Activated naive CD8-positive, alpha-beta T cell treated with anti-CD3 and anti-CD28 coated beads for 36 hours (primary cell): ENCODE results near the gene SEMA4A. TPM values are rescaled to one million over a fixed set of nuclear protein-coding genes. Genes with fewer than 3 reads are reported as not detected.
A peak's percentile ranks its signal among the peaks of the same experiment; 100 is the strongest.
"Not testable (repeated sequence)": the region's sequence is repeated elsewhere in the genome, so short reads cannot be mapped to it uniquely, and the experiment has no call there.

Source experiments
- DNase-seq: peaks from one replicate; pipeline ENCODE4 v3.0.0; 2021
- H3K27ac Mint-ChIP-seq: one replicate; pipeline ENCODE4 v1.8.0; 2022; ENCODE audit warnings: mild to moderate bottlenecking, moderate library complexity, mixed read lengths
- H3K27me3 Mint-ChIP-seq: one replicate; pipeline ENCODE4 v1.8.0; 2022; ENCODE audit warnings: mild to moderate bottlenecking, mixed read lengths
- H3K36me3 Mint-ChIP-seq: one replicate; pipeline ENCODE4 v1.8.0; 2021; ENCODE audit warnings: mild to moderate bottlenecking, mixed read lengths
- H3K4me1 Mint-ChIP-seq: one replicate; pipeline ENCODE4 v1.8.0; 2021; ENCODE audit warnings: mixed read lengths
- H3K4me3 Mint-ChIP-seq: one replicate; pipeline ENCODE4 v1.8.0; 2022; ENCODE audit warnings: mild to moderate bottlenecking, moderate library complexity, mixed read lengths
- H3K9me3 Mint-ChIP-seq: one replicate; pipeline ENCODE4 v1.8.0; 2022; ENCODE audit warnings: mixed read lengths
- total RNA-seq, 2 experiments: library from RNA; stranded (reverse); gene quantifications; one replicate each; pipeline ENCODE4 v1.2.3, GENCODE V29; 2021

Gene SEMA4A
- total RNA-seq, 2 experiments from 2014 or later = 13.2 to 16.1 TPM

DNA sequence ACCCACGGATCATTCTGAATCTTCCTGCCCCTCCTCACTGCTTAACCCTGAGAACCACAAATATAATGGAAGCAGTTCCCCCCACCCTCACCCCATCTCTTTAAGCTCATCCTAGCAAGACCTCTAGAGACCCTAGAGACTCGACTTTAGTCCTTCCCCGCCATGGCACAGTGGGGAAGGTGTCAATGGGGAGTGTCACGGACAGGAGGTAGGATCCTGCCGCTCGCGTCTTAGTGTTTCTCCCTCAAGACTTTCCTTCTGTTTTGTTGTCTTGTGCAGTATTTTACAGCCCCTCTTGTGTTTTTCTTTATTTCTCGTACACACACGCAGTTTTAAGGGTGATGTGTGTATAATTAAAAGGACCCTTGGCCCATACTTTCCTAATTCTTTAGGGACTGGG lies 58.7 kb downstream of the SEMA4A start:
- H3K4me1 Mint-ChIP-seq = peaks cover 30% of the 10 kb centered on the region
- DNase-seq = no peak
- no peaks in the 10 kb centered on the region for H3K9me3 Mint-ChIP-seq
- H3K4me3 Mint-ChIP-seq = peak overlapping the region; percentile 85
- peak overlapping the region; percentile 98 for H3K27ac Mint-ChIP-seq
- H3K27me3 Mint-ChIP-seq = no peaks in the 10 kb centered on the region
- H3K36me3 Mint-ChIP-seq = peaks cover 51% of the 10 kb centered on the region

DNA sequence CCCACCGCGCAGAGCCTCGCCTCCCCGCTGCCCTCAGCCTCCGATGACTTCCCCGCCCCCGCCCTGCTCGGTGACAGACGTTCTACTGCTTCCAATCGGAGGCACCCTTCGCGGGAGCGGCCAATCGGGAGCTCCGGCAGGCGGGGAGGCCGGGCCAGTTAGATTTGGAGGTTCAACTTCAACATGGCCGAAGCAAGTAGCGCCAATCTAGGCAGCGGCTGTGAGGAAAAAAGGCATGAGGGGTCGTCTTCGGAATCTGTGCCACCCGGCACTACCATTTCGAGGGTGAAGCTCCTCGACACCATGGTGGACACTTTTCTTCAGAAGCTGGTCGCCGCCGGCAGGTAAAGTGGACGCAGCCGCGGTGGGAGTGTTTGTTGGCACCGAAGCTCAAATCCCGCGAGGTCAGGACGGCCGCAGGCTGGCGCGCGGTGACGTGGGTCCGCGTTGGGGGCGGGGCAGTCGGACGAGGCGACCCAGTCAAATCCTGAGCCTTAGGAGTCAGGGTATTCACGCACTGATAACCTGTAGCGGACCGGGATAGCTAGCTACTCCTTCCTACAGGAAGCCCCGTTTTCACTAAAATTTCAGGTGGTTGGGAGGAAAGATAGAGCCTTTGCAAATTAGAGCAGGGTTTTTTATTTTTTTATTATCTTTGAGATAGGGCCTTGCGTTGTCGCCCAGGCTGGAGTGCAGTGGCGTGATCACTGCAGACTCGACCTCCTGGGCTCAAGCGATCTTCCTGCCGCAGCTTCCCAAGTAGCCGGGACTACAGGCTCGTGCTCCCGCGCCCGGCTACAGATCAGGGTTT lies 59.7 kb downstream of the SEMA4A start, which contains the start of gene PMF1:
Gene PMF1, plus strand, starts transcription at position 175 of the 811 bp plus-strand sequence. Its CDS starts 9 bp downstream, at position 184.
- peaks cover 51% of the 10 kb centered on the region for H3K36me3 Mint-ChIP-seq
- peak within 1 kb of the TSS; percentile 85 for H3K4me3 Mint-ChIP-seq
- H3K9me3 Mint-ChIP-seq = no peaks in the 10 kb centered on the region
- peak; percentile 97 for DNase-seq
- H3K4me1 Mint-ChIP-seq = peaks cover 39% of the 10 kb centered on the region
- H3K27ac Mint-ChIP-seq = peak within 1 kb of the TSS; percentile 98
- no peaks in the 10 kb centered on the region for H3K27me3 Mint-ChIP-seq

GRCh38 chr1:156213644-156213966 lies 60.2 kb downstream of the SEMA4A start:
- DNase-seq = no peak
- H3K4me1 Mint-ChIP-seq = peaks cover 44% of the 10 kb centered on the region
- H3K27me3 Mint-ChIP-seq = no peaks in the 10 kb centered on the region
- peak overlapping the region; percentile 85 for H3K4me3 Mint-ChIP-seq
- H3K9me3 Mint-ChIP-seq = peaks cover 2% of the 10 kb centered on the region
- H3K27ac Mint-ChIP-seq = peak overlapping the region; percentile 98
- H3K36me3 Mint-ChIP-seq = peaks cover 52% of the 10 kb centered on the region

GRCh38 chr1:156214024-156214748 lies 60.8 kb downstream of the SEMA4A start:
- peak overlapping the region; percentile 92 for H3K27ac Mint-ChIP-seq
- H3K27me3 Mint-ChIP-seq = no peaks in the 10 kb centered on the region
- H3K4me1 Mint-ChIP-seq = peaks cover 45% of the 10 kb centered on the region
- DNase-seq = no peak
- peak overlapping the region; percentile 85 for H3K4me3 Mint-ChIP-seq
- peaks cover 52% of the 10 kb centered on the region for H3K36me3 Mint-ChIP-seq
- H3K9me3 Mint-ChIP-seq = peaks cover 3% of the 10 kb centered on the region

DNA sequence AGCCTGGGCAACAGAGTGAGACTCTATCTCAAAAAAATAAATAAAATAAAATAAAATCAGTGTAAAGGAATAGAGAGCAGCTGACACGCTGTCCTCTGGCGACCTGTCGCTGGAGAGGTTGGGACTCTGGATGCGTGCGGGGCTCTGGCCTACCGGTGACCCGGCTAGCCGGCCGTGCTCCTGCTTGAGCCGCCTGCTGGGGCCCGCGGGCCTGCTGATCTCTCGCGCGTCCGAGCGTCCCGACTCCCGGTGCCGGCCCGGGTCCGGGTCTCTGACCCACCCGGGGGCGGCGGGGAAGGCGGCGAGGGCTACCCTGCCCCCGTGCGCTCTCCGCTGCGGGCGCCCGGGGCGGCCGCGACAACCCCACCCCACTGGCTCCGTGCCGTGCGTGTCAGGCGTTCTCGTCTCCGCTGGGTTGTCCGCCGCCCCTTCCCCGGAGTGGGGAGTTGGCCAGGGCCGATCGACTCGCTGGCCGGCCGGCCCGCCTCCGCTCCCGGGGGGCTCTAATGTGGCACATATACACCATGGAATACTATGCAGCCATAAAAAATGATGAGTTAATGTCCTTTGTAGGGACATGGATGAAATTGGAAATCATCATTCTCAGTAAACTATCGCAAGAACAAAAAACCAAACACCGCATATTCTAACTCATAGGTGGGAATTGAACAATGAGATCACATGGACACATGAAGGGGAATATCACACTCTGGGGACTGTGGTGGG lies 63.1 kb downstream of the SEMA4A start:
- not testable (repeated sequence) for H3K27me3 Mint-ChIP-seq, H3K9me3 Mint-ChIP-seq, DNase-seq, H3K4me3 Mint-ChIP-seq
- peaks cover 59% of the 10 kb centered on the region for H3K4me1 Mint-ChIP-seq
- peaks cover 66% of the 10 kb centered on the region for H3K36me3 Mint-ChIP-seq
- H3K27ac Mint-ChIP-seq = peak overlapping the region; percentile 100

DNA sequence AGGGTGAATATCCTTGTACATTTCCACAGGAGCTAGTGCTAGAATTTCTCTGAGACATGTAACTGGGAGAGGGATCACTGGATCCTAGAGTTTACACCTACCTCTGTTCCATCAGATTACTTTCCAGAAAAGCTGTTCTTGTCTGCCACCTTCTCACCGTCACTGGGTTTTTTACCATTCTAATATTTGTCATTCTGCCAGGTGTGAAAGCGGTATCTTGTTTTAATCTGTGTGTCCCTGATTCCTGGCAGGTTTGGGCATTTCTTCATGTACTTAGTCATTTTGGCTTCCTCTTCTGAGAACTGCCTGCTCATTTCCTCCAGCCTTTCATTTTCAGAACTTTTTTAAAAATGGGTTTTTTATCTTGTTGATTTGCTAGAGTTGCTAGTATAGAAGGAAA lies 64.5 kb downstream of the SEMA4A start:
- H3K9me3 Mint-ChIP-seq = peaks cover 5% of the 10 kb centered on the region
- peaks cover 68% of the 10 kb centered on the region for H3K36me3 Mint-ChIP-seq
- H3K27ac Mint-ChIP-seq = peak overlapping the region; percentile 100
- peaks cover 63% of the 10 kb centered on the region for H3K4me1 Mint-ChIP-seq
- DNase-seq = peak; percentile 49
- H3K27me3 Mint-ChIP-seq = no peaks in the 10 kb centered on the region
- H3K4me3 Mint-ChIP-seq = peak overlapping the region; percentile 79

DNA sequence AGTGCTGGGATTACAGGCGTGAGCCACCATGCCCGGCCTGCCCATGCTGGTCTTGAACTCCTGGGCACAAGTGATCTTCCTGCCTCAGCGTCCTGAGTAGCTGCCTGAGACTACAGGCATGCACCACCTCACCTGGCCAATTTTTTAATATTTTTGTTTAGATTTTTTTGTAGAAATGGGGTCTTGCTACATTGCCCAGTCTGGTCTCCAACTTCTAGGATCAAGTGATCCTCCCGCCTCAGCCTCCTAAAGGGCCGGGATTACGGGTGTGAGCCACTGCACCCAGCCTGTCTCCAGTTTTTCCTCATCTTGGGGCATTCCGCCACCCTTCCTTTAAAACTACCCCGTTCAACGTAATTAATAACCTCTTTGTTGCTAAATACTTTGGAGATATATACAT lies 66.8 kb downstream of the SEMA4A start:
- H3K4me1 Mint-ChIP-seq = peaks cover 64% of the 10 kb centered on the region
- no peaks in the 10 kb centered on the region for H3K27me3 Mint-ChIP-seq
- peak overlapping the region; percentile 100 for H3K27ac Mint-ChIP-seq
- H3K36me3 Mint-ChIP-seq = peaks cover 64% of the 10 kb centered on the region
- peaks cover 5% of the 10 kb centered on the region for H3K9me3 Mint-ChIP-seq
- H3K4me3 Mint-ChIP-seq = no peak overlapping the region
- no peak for DNase-seq

- H3K36me3 Mint-ChIP-seq = peaks cover 67% of the 10 kb centered on the region
- peaks cover 73% of the 10 kb centered on the region for H3K4me1 Mint-ChIP-seq
- DNase-seq = no peak
- no peaks in the 10 kb centered on the region for H3K27me3 Mint-ChIP-seq
- peak overlapping the region; percentile 69 for H3K4me3 Mint-ChIP-seq
- H3K27ac Mint-ChIP-seq = peak overlapping the region; percentile 98
- peaks cover 5% of the 10 kb centered on the region for H3K9me3 Mint-ChIP-seq
Observed at GRCh38 chr1:156221986-156222692, 68.8 kb downstream of the SEMA4A start.

GRCh38 chr1:156225677-156226014 lies 72.3 kb downstream of the SEMA4A start:
- no peak overlapping the region for H3K4me3 Mint-ChIP-seq
- peaks cover 59% of the 10 kb centered on the region for H3K4me1 Mint-ChIP-seq
- H3K9me3 Mint-ChIP-seq = no peaks in the 10 kb centered on the region
- H3K27ac Mint-ChIP-seq = peak overlapping the region; percentile 84
- H3K36me3 Mint-ChIP-seq = peaks cover 54% of the 10 kb centered on the region
- no peaks in the 10 kb centered on the region for H3K27me3 Mint-ChIP-seq
- DNase-seq = no peak

DNA sequence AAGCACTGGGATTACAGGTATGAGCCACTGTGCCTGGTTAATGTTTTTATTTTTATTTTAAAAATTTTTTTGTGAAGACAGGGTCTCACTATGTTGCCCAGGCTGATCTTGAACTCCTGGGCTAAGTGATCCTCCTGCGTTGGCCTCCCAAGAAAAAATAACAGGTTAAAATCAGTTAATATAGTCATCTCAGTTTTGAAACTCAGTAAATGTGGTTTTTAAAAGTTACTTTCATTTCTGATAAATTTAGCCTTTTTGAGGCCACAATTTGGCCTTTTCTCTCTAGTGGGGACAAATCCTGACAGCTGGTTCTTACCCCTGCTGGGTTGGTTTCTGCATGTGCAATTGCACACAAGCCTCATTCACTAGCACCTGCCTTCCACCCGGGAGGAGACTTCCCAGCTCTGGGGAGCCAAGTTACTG lies 72.7 kb downstream of the SEMA4A start:
- Mint-ChIP-seq H3K27me3 (no peaks in the 10 kb centered on the region), H3K4me1 (peaks cover 56% of the 10 kb centered on the region), H3K9me3 (no peaks in the 10 kb centered on the region), H3K4me3 (no peak overlapping the region), H3K36me3 (peaks cover 51% of the 10 kb centered on the region), H3K27ac (peak overlapping the region; percentile 90)
- peak; percentile 41 for DNase-seq

DNA sequence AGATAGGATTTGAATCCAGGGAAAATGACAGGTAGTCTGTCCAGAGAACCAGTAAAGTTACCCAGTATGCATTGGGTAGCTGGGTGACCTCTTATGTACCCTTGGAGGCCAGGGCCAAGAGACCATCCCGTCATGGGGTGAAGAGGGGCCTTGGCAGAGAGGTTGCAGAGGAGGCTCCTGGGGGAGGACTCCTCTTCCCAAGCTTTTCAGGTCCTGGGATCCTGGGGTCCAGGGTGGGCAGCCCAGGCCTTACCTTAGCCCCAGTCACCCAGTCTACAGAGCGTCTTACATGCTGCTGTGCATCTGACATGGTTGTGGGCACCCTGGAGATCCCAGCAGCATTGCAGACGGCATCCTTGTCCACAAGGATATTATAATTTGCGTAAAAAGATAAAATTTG lies 73.4 kb downstream of the SEMA4A start:
- no peak overlapping the region for H3K4me3 Mint-ChIP-seq
- no peak for DNase-seq
- peak overlapping the region; percentile 90 for H3K27ac Mint-ChIP-seq
- H3K36me3 Mint-ChIP-seq = peaks cover 44% of the 10 kb centered on the region
- H3K9me3 Mint-ChIP-seq = no peaks in the 10 kb centered on the region
- peaks cover 51% of the 10 kb centered on the region for H3K4me1 Mint-ChIP-seq
- no peaks in the 10 kb centered on the region for H3K27me3 Mint-ChIP-seq

Other genes with a start within 250 kb of the SEMA4A start
- gene RIT1, start 242.2 kb upstream of the SEMA4A start, total RNA-seq = 10 to 100 TPM; 19.4 to 20.0 TPM
- gene KHDC4, start 219.2 kb upstream of the SEMA4A start, total RNA-seq = 10 to 100 TPM; 53.2 to 54.7 TPM
- under 1 TPM in 1 of 2 experiments, not detected in 1; 0.16 TPM for gene RXFP4, start 211.9 kb upstream of the SEMA4A start, total RNA-seq
- 100 to 1,000 TPM; 135 to 148 TPM for gene ARHGEF2, start 175.0 kb upstream of the SEMA4A start, total RNA-seq
- gene SSR2, start 132.6 kb upstream of the SEMA4A start, total RNA-seq = 100 to 1,000 TPM; 155 TPM
- gene UBQLN4, start 99.8 kb upstream of the SEMA4A start, total RNA-seq = 10 to 100 TPM; 42.6 to 47.1 TPM
- 10 to 100 TPM; 45.9 to 49.1 TPM for gene LAMTOR2, start 98.8 kb upstream of the SEMA4A start, total RNA-seq
- gene RAB25, start 92.4 kb upstream of the SEMA4A start, total RNA-seq = under 1 TPM; 0.64 to 0.99 TPM
- gene MEX3A, start 71.1 kb upstream of the SEMA4A start, total RNA-seq = under 1 TPM; 0.34 to 0.35 TPM
- gene LMNA, start 38.9 kb upstream of the SEMA4A start, total RNA-seq = 10 to 100 TPM; 32.3 to 37.8 TPM
- 10 to 100 TPM; 55.0 to 60.7 TPM for gene SLC25A44, start 40.5 kb downstream of the SEMA4A start, total RNA-seq
- 10 to 100 TPM; 83.4 to 87.3 TPM for gene PMF1, start 59.4 kb downstream of the SEMA4A start, total RNA-seq
- 1 to 10 TPM; 1.6 to 2.2 TPM for gene BGLAP, start 88.6 kb downstream of the SEMA4A start, total RNA-seq
- 1 to 10 TPM; 4.4 to 4.9 TPM for gene PAQR6, start 94.5 kb downstream of the SEMA4A start, total RNA-seq
- 10 to 100 TPM; 90.7 to 92.0 TPM for gene SMG5, start 129.2 kb downstream of the SEMA4A start, total RNA-seq
- 1 to 10 TPM; 7.3 to 7.8 TPM for gene TMEM79, start 130.7 kb downstream of the SEMA4A start, total RNA-seq
- 10 to 100 TPM; 17.0 to 20.5 TPM for gene GLMP, start 142.1 kb downstream of the SEMA4A start, total RNA-seq
- not detected for gene VHLL, start 145.7 kb downstream of the SEMA4A start, total RNA-seq
- gene CCT3, start 184.7 kb downstream of the SEMA4A start, total RNA-seq = 100 to 1,000 TPM; 497 to 499 TPM
- not detected for gene TSACC, start 184.9 kb downstream of the SEMA4A start, total RNA-seq
- not detected for gene RHBG, start 215.6 kb downstream of the SEMA4A start, total RNA-seq